K562 (cell line): ENCODE measurements around the gene AAMDC.

Experiments
- E4F1 ChIP-seq: fragments of 250-450 bp; sonication (Bioruptor Pico); IDR thresholded peaks from 2 replicates; pipeline ENCODE4 v1.5.0; 2021; ENCODE audit warnings: mild to moderate bottlenecking, borderline replicate concordance
- SOX6 ChIP-seq: fragments of 450-650 bp; IDR thresholded peaks from 2 replicates; pipeline ENCODE4 v1.6.1; 2014; ENCODE audit warnings: mild to moderate bottlenecking
- ZKSCAN3 ChIP-seq: fragments of 250-450 bp; sonication (Bioruptor Pico); IDR thresholded peaks from 2 replicates; pipeline ENCODE4 v1.4.0; 2020

GRCh38 chr11:77866336-77866735 is 45.4 kb downstream of the AAMDC start:
- no peak for TF ChIP-seq ZKSCAN3 (CRISPR knock-in tag)
- no peak for TF ChIP-seq SOX6
- TF ChIP-seq E4F1 (CRISPR knock-in tag): no peak
